ENCODE data around the gene RAD17. TPM values are rescaled to one million over a fixed set of nuclear protein-coding genes. Genes with fewer than 3 reads are reported as not detected.
"Not testable (repeated sequence)": the region's sequence is repeated elsewhere in the genome, so short reads cannot be mapped to it uniquely, and the experiment has no call there.

RAD17 gene
- total RNA-seq, 1 donor from 2014 or later, result 16.6 TPM

- DNase-seq (ENCODE audit: low read depth, low spot score), result no peak
These were observed 85.0 kb downstream of the RAD17 start for GRCh38 chr5:69454460-69455249.

- not testable (repeated sequence) for DNase-seq (ENCODE audit: low read depth, low spot score)
These were observed 85.9 kb downstream of the RAD17 start for GRCh38 chr5:69455428-69455988.

- DNase-seq (ENCODE audit: low read depth, low spot score), result no peak
These were observed 92.6 kb downstream of the RAD17 start for GRCh38 chr5:69462170-69462569.

Other genes starting within 250 kb of the RAD17 start
- 119 and 260 TPM in 2 replicates for gene CCNB1, start 202.7 kb upstream of the RAD17 start, total RNA-seq
- 9.6 and 16.9 TPM in 2 replicates for gene CENPH, start 180.2 kb upstream of the RAD17 start, total RNA-seq
- gene CDK7, start 134.9 kb upstream of the RAD17 start, total RNA-seq, result 64.9 and 77.6 TPM in 2 replicates
- 4.9 and 5.1 TPM in 2 replicates for gene CCDC125, start 37.0 kb upstream of the RAD17 start, total RNA-seq
- gene AK6, start 298 bp upstream of the RAD17 start, total RNA-seq, result 35.8 and 51.3 TPM in 2 replicates
- gene TAF9, start 298 bp upstream of the RAD17 start, total RNA-seq, result 117 and 118 TPM in 2 replicates
- gene MARVELD2, start 45.3 kb downstream of the RAD17 start, total RNA-seq, result 4.7 and 9.2 TPM in 2 replicates
- gene OCLN, start 123.0 kb downstream of the RAD17 start, total RNA-seq, result 14.0 and 36.5 TPM in 2 replicates
- gene GTF2H2C, start 190.4 kb downstream of the RAD17 start, total RNA-seq, result 38.2 and 43.5 TPM in 2 replicates